ENCODE data around the gene IL31.

IL31 gene

DNA sequence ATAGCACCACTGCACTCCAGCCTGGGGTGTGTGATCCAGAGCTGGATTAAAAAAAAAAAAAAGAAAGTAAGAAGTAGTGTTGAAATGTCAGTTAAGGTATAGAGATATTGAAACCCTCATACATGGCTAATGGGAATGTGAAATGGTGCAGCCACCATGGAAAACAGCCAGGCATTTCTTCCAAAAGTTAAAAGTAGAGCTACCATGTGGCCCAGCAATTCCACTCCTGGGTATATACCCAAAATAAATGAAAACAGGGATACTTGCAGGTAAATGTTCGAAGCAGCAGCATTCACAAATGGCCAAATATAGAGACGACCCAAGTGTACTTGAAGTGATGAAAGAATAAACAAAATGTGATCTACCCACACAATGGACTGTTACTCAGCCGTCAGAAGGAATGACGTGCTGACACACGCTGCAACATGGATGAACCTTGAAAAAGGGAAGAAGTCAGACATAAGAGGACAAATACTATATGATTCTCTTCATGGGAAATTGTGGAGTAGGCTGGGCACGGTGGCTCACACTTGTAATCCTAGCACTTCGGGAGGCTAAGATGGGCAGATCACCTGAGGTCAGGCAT, 15.2 kb downstream of the IL31 start:
- no peak for DNase-seq (ENCODE audit: low read depth in 2 of 2, low spot score in 1 of 2)

GRCh38 chr12:122155705-122156104, 18.3 kb downstream of the IL31 start:
- no peak for DNase-seq (ENCODE audit: low read depth in 2 of 2, low spot score in 1 of 2)

GRCh38 chr12:122152754-122153153, 21.3 kb downstream of the IL31 start:
- no peak for DNase-seq (ENCODE audit: low read depth in 2 of 2, low spot score in 1 of 2)

DNA sequence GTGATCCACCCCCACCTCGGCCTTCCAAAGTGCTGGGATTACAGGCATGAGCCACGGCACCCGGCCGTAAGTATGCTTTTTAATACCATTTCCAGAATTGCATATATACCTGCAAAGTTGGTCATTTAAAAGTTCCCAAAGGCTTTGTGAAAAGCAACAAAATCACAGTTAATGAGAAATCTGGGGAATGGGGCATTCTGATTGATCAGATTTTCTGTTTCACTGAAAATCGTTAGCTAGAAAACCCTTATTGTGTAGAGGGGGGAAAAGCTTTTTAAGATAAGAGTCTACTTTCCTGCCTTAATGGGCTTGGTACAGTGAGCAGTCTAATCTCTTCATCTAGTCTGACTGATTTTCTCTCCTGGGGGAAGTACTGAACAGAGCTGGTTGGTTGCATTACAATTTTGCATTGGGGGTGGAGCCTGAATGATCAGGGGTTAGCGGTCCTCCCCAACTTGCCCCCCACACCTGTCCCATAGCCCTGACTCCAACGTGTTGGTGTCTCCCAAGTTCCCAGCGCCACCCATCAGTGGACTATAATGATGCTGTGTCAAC, 23.8 kb downstream of the IL31 start:
- DNase-seq (ENCODE audit: low read depth in 2 of 2, low spot score in 1 of 2), result no peak

- no peak for DNase-seq (ENCODE audit: low read depth in 2 of 2, low spot score in 1 of 2)
Measured at GRCh38 chr12:122148657-122149056, 25.4 kb downstream of the IL31 start.

DNA sequence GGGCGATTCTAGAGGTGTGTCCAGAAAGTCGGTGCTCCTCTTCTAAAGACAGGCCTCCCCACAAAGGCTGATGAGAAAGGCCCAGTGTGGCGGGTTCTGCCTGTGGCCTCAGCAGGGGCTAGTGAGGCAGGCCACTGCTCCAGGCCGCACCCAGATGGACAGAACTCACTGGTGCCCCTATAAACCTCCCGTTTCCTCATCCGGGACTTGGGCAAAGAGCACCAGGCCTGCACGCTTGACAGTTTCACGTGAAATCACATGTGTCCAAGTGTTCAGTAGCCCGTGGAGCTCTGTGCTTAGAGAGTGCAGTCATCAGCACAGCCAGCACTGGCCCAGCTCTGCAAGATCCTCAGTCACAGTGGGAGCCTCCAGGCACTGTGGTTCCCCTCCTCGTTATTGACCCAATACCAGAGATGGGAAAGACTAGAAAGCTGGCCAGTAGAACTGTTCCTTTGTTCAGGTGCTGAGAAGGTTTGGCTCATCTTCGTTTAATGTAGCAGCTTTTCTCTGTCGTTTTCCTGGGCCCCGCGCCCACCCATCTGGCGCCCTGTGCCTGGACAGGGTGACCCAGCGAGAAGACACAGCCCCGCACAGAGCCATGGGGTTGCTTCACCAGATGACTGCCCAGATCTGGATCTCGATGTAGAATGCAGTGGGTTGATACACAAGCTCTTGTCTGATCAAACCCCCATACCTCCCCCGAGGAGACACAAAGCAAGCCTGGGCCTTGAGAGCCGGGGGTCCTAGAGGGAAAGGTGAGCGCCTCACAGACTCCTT, 26.3 kb downstream of the IL31 start:
- no peak for DNase-seq (ENCODE audit: low read depth in 2 of 2, low spot score in 1 of 2)

DNA sequence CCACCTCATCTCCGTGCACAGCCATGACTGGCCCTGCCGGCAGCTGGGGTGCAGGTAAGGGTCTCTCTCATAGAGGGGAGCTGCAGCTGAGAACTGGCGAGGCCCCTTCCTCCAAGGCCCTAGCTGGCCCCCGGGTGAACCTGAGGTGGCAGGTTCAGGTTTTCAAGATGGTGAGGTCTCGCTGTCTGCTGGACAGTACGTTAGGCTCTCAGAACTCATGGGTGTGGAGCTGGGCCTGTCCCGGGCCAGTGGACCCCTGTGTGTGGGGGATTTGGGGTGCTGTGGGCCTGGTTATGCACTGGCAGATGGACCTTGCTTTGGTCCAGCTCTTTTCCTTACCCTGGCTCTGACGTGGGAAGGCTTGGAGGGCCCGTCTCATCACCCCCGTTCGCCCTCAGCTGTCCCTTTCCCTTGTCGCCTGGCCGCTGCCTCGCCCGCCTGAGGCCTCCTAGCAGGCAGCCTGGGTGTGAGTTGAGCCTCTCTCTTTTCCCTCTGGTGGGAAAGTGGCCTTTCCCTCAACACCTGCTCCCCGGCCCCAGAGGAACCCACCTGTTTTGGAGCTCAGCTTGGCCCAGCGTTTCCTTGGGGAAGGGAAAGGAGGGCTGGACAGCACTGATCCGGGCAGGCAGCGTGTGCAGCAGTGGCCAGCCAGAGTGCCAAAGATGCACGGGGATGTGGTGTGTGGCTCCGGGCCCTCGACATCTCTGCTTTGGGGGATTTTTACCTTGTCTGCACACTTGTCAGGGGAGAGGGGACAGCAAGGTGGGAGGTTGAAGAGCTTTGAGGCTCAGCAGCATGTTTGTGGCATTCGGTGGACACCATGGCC, 28.3 kb downstream of the IL31 start:
- no peak for DNase-seq (ENCODE audit: low read depth in 2 of 2, low spot score in 1 of 2)

- no peak for DNase-seq (ENCODE audit: low read depth in 2 of 2, low spot score in 1 of 2)
Measured at GRCh38 chr12:122144885-122145284, 29.1 kb downstream of the IL31 start.

DNA sequence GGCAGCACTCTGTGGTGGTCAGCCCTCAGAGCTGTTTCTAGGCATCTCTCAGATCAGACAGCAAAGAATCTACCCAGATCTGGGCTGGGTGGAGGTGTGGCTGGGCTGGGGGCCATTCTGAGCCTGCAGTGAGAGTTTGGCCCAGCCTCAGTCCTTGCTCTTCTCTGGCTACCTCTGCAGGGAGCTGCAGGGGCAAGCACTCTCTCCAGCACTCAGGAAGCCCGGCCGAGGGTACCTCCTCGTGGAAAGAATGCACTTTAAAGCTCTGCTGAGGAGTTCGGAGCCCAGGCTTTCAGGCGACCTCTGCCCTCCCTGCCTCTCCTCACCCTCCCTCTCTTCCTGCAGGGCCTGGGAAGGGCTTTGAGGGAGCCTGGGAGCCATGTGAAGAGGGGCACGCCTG, 31.2 kb downstream of the IL31 start:
- no peak for DNase-seq (ENCODE audit: low read depth in 2 of 2, low spot score in 1 of 2)

- no peak for DNase-seq (ENCODE audit: low read depth in 2 of 2, low spot score in 1 of 2)
Measured at GRCh38 chr12:122141911-122142725, 31.9 kb downstream of the IL31 start.

DNA sequence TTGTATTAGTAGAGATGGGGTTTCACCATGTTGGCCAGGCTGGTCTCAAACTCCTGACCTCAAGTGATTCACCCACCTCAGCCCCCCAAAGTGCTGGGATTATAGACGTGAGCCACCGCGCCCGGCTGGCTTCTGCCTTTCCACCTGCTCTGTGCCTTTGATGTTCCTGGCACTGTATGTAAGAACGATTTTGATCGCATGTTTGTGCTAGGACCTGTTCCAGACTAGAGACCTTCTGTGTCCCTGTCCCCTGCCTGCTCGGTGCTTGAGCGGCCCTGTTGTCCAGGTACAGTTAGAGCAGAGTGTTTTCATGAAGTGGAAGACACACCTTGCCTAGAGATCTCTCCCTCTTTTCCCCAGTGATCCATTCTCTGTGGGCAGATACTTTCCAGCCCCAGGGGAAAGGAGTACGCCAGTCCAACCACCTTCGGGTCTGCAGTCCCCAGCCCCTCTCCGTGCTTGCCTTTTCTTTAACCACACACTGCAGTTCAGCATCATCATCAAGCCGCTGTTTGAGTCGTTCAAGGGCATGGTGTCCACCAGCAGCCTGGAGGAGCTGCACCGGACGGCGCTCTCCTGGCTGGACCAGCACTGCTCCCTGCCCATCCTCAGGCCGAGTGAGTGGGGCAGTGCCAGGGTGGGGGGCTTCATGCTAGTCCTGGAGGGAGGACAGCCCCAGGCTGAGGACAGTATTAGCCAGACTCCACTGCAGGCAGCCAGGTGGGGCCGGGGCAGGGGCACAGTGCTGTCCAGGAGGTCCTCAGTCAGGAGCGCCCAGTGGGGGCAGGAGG, 33.4 kb downstream of the IL31 start:
- no peak for DNase-seq (ENCODE audit: low read depth in 2 of 2, low spot score in 1 of 2)

DNA sequence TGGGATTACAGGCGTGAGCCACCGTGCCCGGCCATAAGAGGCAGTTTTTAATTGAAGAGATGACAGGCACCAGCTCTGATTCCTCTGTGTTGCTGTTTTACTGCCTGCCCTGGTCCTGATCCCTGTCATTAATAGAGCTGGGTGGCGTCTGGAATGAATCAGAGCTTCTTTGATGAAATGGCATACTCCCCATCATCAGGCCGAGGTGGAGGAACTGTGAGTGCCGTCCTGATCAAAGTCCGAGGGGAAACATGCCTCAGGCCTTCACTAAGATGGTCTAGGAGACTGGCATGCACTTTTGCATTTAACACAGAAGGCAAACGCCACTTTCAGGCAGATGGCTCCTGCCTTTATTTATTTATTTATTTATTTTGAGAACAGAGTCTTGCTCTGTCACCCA, 34.1 kb downstream of the IL31 start:
- no peak for DNase-seq (ENCODE audit: low read depth in 2 of 2, low spot score in 1 of 2)

- DNase-seq (ENCODE audit: low read depth in 2 of 2, low spot score in 1 of 2), result no peak
Measured at GRCh38 chr12:122139266-122139665, 34.8 kb downstream of the IL31 start.

DNA sequence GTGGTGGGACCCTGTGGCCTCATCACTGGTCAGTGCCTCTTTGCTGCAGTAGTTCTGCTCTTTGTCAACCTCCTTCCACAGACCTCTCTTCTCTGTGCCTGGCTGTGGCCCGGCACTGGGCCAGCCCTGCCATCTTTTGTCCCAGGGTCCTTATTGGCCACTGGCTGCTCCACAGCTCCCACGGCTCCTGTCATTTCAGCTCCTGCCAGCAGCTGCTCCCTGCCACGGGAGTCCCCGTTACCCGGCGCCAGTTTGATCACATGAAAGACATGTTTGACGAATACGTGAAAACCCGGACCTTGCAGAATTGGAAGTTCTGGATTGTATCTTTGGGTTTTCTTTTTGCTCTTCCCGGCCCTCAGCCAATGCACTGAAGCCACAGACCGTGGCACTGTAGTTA, 35.4 kb downstream of the IL31 start:
- DNase-seq (ENCODE audit: low read depth in 2 of 2, low spot score in 1 of 2), result no peak

DNA sequence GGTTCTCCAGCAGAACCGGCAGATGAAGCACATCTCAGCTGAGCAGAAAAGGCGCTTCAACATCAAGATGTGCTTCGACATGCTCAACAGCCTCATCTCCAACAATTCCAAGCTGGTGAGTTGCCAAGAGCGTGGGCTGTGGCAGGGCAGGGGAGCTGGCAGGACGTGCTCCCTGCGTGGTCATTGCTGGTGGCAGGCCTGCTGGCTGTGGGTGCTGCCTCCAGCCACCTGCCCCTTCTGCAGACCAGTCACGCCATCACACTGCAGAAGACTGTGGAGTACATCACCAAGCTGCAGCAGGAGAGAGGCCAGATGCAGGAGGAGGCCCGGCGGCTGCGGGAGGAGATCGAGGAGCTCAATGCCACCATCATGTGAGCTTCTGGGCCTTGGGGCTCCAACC, 35.8 kb downstream of the IL31 start:
- DNase-seq (ENCODE audit: low read depth in 2 of 2, low spot score in 1 of 2), result no peak

DNA sequence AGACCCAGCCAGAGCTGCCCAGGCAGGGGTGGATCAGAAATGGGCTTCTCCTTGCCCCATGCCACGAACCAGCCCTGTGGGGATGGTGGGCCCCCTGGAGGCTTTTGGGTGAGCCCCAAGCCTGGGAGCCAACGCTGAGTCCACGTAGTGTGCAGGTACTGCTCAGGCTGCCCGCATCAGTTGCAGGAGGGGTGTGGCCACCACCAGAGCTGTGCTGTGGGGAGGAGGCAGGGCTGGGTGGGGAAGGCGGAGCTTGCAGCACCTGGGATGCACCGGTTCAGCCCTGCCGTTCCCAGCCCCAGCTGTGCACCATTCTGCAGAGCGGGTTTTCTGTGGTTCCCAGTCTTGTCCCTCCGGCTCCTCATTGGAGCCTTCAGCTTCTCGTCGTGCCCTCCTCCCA, 36.3 kb downstream of the IL31 start:
- no peak for DNase-seq (ENCODE audit: low read depth in 2 of 2, low spot score in 1 of 2)

DNA sequence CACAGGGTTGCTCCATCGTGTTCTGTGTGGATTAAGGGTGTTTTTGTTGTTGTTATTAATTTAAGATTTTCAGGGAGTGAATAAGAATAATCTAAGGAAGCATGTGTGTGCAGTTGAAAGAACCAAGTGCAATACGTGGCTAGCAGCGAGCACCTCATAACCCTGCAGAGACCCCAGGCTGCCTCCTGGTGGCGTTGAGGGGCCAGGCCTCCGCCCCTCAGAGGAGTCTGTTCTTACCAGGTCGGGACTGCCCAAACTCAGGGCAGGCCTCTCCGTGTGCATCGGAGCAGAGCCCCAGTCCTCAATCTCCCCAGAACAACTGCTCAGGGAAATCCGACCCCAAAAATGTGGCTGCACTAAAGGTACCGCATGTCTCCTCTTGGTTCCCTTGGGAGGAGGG, 36.8 kb downstream of the IL31 start:
- no peak for DNase-seq (ENCODE audit: low read depth in 2 of 2, low spot score in 1 of 2)

DNA sequence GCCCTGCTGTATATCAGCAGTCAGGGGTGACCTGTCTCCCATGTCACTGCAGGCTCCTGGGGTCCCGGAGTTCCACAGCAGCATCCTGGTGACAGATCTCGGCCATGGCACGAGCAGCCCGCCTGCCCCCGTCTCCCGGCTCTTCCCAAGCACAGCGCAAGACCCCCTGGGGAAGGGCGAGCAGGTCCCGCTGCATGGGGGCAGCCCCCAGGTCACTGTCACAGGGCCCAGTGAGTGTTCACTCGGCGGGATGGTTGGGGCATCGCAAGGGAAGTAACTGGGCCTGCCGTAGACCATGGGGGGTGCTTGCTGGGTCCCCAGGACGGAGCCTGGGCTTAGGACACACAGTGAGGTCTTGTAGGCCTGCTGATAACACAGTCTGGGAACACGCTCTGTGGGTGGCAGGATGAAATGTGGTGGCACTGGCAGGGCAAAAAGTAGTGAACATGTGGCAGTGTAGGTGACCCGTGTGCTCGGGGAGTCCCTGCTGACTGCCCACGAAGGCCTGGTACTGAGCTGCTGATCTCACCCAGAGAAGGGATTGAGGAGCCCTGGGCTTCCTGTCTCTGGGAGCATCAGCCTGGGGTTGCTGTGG, 38.5 kb downstream of the IL31 start:
- DNase-seq (ENCODE audit: low read depth in 2 of 2, low spot score in 1 of 2), result no peak

- no peak for DNase-seq (ENCODE audit: low read depth in 2 of 2, low spot score in 1 of 2)
Measured at GRCh38 chr12:122133192-122133950, 40.6 kb downstream of the IL31 start.
